ENCODE measurements around the gene ERAS. TPM values are rescaled to one million over a fixed set of nuclear protein-coding genes. Genes with fewer than 3 reads are reported as not detected.

Gene ERAS
- total and polyA plus RNA-seq, 2 of the 13 experiments (the other 11 are each of a cell fraction or from before 2014, with no cell fraction given) = 0.21 to 0.22 TPM

GRCh38 chrX:48802089-48802904, 24.0 kb upstream of the ERAS start (continued):
- TF ChIP-seq HNF4G (IDR thresholded peaks at IDR 0.05; ENCODE audit: borderline replicate concordance, low read depth, low read length) = peak; percentile 3; the same call in 1 of the 2 replicates
- TF ChIP-seq HNF4G (CRISPR knock-in tag; IDR thresholded peaks at IDR 0.05; ENCODE audit: borderline replicate concordance, low read depth) = no peak
- TF ChIP-seq PHF8 (CRISPR knock-in tag; IDR thresholded peaks at IDR 0.05) = peak; percentile 59
- no peak for TF ChIP-seq MLLT10 (CRISPR knock-in tag; IDR thresholded peaks at IDR 0.05)
- no peak for TF ChIP-seq ZNF703 (CRISPR knock-in tag; IDR thresholded peaks at IDR 0.05; ENCODE audit: borderline replicate concordance)
- TF ChIP-seq DMAP1 (CRISPR knock-in tag; IDR thresholded peaks at IDR 0.05) = peak; percentile 65; the same call in 1 of the 2 replicates
- TF ChIP-seq HDAC1 (CRISPR knock-in tag; IDR thresholded peaks at IDR 0.05) = 0 out of 2 replicates have a peak, but pooled peaks have one; percentile 18
- no peak for TF ChIP-seq ZNF891 (CRISPR knock-in tag; IDR thresholded peaks at IDR 0.05)
- TF ChIP-seq KDM5A (IDR thresholded peaks at IDR 0.05; ENCODE audit: borderline replicate concordance, low read length) = peak; percentile 45; the same call in 1 of the 2 replicates
- no peak for TF ChIP-seq TFDP1 (CRISPR knock-in tag; IDR thresholded peaks at IDR 0.05; ENCODE audit: borderline replicate concordance)
- TF ChIP-seq ZNF841 (CRISPR knock-in tag; IDR thresholded peaks at IDR 0.05; ENCODE audit: borderline replicate concordance) = no peak
- no peak for TF ChIP-seq HBP1 (CRISPR knock-in tag; IDR thresholded peaks at IDR 0.05; ENCODE audit: low read depth)

Data from HepG2 (cell line).